Measurements from ENCODE around the gene CCDC38.

Gene CCDC38

DNA sequence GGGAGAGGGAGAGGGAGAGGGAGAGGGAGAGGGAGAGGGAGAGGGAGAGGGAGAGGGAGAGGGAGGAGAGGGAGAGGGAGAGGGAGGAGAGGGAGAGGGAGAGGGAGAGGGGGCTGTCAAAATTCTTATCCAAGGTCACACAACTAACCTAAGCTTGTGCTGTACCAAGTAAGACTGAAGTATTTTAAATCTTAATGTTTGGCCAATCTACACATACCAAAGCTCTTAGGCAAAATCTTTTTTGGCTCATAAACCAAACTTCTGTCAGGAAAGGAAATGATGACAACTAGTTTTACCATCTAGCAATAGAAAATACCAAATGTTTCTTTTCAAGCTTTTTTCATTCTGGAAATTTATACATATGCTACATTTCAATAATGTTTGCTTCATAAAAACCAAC, 33.8 kb downstream of the CCDC38 start:
- in situ Hi-C loops (cut with HindIII; ENCODE audit: low pct_ligation_motif_present, low pct_unique_long_range_greater_than_20kb, low sequenced_read_pairs) = no loop called here
- DNase-seq = no peak

DNA sequence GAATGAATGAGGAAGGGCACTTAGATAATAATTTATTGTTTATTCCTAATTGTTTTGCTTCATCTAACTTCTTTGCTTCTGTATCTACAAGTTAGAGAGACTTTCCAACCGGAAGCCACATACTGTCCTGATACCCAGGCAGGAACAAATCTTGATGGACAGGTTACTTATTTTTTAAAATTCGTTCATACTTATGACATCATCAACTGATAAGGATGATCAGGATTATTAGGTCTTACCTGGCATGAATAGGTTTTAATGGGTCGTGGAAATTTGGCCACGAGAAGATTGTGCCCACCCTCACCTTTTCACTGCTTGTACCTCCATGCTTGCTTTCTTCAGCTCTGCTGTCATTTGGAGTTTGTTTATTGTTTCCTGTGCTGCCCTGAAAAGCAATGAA, 44.3 kb downstream of the CCDC38 start:
- in situ Hi-C loops (cut with HindIII; ENCODE audit: low pct_ligation_motif_present, low pct_unique_long_range_greater_than_20kb, low sequenced_read_pairs) = no loop called here
- DNase-seq = no peak

DNA sequence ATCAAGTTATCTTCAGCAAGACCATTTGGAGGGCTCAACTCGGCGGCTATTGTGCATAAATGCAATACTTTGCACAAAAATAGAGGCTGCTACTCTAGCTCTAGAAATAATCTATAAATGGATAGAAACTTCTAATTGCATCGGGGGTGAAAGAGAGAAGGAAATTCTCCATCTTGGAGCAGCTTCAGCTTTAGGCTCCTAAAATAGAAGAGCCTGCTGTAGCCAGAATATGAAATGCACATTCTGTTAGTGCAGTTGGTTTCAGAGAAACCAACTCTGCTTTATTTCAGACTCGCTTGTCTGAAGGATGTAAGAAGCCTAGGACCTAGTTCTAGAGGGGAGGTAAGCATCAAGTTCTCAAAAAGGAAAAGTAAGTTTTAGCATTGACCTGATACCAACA, 45.6 kb downstream of the CCDC38 start:
- no peak for DNase-seq
- in situ Hi-C loops (cut with HindIII; ENCODE audit: low pct_ligation_motif_present, low pct_unique_long_range_greater_than_20kb, low sequenced_read_pairs) = no loop called here

DNA sequence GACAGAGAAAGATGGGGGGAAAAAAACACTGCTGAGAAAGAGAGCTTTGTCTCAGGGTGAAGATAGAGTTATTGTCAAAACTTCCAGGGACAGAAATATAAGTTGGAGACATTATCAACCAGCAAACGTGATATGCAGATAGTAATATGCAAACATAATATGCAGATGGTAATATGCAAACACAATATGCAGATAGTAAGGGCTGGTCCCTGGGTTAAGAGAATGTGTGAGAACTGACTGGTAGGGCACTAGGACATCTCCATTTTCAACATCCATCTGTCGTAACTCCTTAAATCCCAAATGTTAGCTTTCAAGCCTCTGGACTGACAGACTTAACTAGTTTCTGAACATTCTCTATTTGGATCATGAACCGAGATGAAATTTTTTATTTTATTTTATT, 51.5 kb downstream of the CCDC38 start:
- no peak for DNase-seq
- in situ Hi-C loops (cut with HindIII; ENCODE audit: low pct_ligation_motif_present, low pct_unique_long_range_greater_than_20kb, low sequenced_read_pairs) = no loop called here

DNA sequence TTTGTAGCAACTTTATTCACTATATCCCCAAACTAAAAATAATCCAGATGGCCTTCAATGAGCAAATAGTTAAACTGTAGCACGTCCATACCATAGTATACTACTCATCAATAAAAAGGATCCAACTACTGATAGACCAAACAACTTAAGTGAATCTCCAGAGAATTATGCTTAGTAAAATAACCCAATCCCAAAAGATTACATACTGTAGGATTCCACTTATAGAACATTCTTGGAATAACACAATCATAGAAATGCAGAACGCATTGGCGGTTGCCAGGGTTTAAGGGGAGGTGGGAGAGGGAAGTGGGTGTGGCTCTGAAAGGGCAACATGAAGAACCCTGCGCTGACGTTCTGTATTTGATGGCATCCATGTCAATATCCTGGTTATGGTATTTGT, 55.1 kb downstream of the CCDC38 start:
- no peak for DNase-seq
- in situ Hi-C loops (cut with HindIII; ENCODE audit: low pct_ligation_motif_present, low pct_unique_long_range_greater_than_20kb, low sequenced_read_pairs) = no loop called here

DNA sequence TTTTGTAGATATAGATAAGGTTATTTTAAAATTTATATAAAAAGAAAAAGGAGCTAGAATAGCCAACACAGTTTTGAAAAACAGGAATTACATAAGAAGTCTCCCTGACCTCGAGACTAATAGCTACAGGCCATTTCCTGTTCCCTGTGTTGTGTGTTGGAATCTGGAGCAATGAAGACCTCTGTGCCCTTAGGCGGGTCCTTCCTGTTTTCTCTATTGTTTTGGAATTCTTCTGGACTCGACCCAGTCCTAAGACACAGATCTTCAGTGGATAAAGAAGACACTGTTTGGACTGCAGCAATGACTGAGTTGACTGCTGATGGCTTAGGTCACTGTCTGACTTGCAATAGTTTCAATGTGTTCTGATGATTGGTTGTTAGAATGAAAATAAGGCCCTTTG, 57.4 kb downstream of the CCDC38 start:
- in situ Hi-C loops (cut with HindIII; ENCODE audit: low pct_ligation_motif_present, low pct_unique_long_range_greater_than_20kb, low sequenced_read_pairs) = no loop called here
- DNase-seq = no peak

DNA sequence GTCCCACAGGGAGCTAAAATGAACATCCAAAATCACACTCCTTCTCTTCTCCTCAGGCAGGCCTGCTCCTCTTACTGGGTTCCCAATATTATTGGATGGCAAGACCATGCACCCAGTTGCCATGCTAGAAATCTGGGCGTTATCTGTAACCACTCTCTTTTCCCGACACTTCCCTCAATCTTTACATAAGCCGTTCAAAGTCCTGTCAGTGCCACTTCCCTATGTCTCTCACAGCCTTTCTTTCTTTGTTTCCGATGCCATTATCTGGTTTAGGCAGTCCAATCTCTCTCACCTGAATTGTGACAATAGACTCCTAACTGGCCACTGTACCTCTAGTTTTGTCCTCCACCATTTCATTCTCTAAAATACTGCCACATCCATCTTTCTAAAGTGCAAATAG, 59.5 kb downstream of the CCDC38 start:
- no peak for DNase-seq
- in situ Hi-C loops (cut with HindIII; ENCODE audit: low pct_ligation_motif_present, low pct_unique_long_range_greater_than_20kb, low sequenced_read_pairs) = no loop called here

DNA sequence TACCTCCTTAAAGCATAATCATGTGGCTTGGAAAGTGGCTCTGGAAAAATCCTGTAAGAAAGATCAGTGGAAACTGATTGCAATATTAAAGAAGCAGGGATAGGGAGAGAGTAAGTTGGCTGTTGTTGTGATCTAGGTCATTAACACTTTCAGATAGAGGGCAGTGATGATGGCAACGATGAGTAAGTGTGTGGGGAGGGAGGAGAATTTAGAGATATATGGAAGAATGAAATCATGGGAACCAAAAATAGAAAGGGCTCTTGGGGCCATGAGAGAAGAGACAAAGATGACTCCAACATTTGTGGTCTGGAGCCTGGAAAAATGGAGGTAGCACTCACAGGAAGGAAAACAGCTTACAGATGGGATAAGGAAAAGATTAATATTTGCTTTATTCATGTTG, 60.3 kb downstream of the CCDC38 start:
- no peak for DNase-seq
- in situ Hi-C loops (cut with HindIII; ENCODE audit: low pct_ligation_motif_present, low pct_unique_long_range_greater_than_20kb, low sequenced_read_pairs) = no loop called here

DNA sequence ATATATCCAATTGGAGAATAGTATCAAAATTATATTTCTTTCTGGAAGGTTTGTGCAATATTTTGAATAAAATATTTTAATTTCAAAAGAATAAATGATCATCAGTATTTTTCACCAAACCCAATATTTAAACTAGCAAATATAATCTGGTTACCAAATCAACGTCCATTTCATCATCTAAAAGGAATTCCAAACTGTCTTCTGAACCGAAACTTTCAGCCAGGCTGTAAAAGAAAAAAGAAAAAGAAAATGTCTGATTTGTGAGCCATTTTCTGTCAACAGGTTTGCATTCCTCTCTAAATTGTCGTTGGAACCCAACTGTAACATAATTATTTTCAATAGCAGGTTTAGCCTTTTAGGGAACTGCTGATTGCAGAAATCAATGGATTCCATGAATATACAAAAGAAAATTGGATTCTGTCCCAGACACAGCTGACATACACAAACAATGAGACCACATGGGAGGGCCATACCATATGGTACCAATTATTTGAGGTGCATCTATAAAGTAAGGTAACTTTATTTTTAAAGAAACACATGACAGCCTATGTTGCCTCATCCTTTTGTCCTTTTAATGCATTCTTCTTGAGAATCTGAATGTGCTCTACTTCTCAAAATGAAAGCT, 61.0 kb downstream of the CCDC38 start:
- no peak for DNase-seq
- in situ Hi-C loops (cut with HindIII; ENCODE audit: low pct_ligation_motif_present, low pct_unique_long_range_greater_than_20kb, low sequenced_read_pairs) = no loop called here

DNA sequence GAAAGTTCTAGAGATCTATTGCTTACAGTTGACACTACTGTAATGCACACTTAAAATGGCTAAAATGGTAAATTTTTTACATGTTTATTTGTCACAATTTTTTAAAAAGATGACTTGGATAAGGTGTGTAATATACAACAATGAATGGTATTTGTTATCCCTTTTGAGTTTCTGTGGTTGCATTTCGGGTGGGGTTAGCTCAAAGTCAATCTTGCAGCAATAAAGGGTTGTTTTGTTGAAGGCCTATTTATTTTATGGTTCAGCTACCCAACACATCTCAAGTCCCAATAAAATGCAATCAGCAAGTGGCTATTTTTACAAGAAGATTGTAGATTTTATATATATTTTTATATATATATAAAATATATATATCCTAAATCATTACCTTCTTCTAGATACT, 61.5 kb downstream of the CCDC38 start:
- in situ Hi-C loops (cut with HindIII; ENCODE audit: low pct_ligation_motif_present, low pct_unique_long_range_greater_than_20kb, low sequenced_read_pairs) = no loop called here
- no peak for DNase-seq

DNA sequence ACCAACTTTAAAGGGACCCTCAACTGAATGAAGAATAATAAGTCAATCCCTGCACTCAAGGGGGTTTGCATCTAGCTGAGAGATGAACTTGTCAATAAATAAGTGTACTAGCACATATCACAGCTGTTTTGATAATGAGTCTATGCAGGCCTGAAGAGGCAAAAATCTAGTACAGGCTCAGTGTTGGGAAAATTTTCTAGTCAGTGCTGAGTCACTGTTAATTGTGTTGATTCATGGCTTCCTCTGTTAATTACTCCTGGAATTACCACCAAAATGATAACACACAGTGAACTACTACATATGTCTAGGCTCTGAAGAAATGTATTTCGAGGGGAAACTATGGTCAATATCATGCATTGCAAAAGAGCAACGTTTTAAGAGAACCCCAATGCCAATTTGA, 64.8 kb downstream of the CCDC38 start:
- no peak for DNase-seq
- in situ Hi-C loops (cut with HindIII; ENCODE audit: low pct_ligation_motif_present, low pct_unique_long_range_greater_than_20kb, low sequenced_read_pairs) = no loop called here

DNA sequence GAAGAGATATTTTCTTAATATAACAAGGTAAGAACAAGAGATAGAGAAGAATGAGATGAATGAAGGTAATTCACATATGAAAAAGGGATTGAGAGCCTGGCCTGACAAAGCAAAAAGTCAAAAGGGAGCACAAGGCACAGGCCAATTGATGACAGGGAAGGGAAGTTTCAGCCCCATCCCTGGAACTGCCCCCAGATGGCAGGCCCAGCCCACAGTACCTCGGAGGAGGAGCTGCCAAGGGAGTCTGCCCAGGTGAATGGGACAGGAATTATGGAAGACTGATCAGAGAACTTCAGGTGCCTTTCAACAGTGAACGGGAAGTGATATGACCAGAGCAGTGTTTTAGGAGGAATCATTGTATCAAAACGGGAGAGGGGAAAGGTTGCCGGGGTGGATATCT, 68.0 kb downstream of the CCDC38 start:
- DNase-seq = no peak
- in situ Hi-C loops (cut with HindIII; ENCODE audit: low pct_ligation_motif_present, low pct_unique_long_range_greater_than_20kb, low sequenced_read_pairs) = no loop called here

DNA sequence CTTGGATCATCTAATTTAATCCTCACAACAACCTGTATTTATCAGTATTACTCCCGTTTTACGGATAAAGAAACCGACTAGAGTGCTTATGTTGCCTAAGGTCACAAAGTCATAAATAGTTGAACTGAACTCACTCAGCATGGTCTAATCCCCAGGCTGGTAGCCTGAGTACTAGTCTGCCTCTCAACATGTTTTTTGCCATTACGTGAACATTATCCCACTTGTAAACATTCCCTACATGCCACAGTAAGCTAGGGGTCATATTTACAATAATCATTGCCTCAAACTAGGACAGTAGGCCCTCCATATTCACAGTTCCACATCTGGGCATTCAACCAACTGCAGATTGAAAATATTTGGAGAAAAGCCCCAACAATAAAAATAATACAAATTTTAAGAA, 71.5 kb downstream of the CCDC38 start:
- in situ Hi-C loops (cut with HindIII; ENCODE audit: low pct_ligation_motif_present, low pct_unique_long_range_greater_than_20kb, low sequenced_read_pairs) = no loop called here
- no peak for DNase-seq

DNA sequence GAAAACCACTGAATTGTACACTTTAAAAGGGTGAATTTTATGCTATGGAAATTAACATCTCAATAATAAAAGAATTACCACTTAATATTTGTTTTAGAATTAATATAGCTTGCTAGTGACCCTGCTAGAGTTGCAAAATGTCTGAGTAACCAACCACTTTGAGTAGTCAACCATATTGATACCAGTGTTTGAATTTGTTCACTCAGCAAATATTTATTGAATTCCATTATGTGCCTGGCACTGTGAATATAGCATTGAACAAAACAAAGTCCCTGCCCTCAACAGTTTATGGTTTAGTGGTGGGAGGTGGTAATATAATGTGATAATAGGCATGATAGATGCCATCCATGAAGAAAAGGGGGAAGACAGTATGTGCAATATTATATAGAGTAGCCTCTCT, 79.1 kb downstream of the CCDC38 start:
- DNase-seq = no peak
- in situ Hi-C loops (cut with HindIII; ENCODE audit: low pct_ligation_motif_present, low pct_unique_long_range_greater_than_20kb, low sequenced_read_pairs) = no loop called here

DNA sequence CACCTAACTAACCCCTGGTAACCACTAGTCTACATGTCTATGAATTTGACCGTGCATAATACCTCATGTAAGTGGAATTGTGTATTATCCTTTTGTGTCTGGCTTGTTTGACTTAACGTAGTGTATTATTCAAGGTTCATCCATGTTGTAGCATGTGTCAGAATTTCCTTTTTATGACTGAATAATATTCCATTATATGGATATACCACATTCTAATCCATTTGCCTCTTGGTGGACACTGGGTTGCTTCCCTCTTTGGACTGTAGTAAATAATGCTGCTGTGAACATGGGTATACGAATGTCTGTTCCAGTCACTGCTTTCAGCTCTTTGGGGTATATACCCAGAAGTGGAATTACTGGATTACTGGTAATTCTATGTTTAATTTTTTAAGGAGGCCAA, 80.4 kb downstream of the CCDC38 start:
- no peak for DNase-seq
- in situ Hi-C loops (cut with HindIII; ENCODE audit: low pct_ligation_motif_present, low pct_unique_long_range_greater_than_20kb, low sequenced_read_pairs) = no loop called here

DNA sequence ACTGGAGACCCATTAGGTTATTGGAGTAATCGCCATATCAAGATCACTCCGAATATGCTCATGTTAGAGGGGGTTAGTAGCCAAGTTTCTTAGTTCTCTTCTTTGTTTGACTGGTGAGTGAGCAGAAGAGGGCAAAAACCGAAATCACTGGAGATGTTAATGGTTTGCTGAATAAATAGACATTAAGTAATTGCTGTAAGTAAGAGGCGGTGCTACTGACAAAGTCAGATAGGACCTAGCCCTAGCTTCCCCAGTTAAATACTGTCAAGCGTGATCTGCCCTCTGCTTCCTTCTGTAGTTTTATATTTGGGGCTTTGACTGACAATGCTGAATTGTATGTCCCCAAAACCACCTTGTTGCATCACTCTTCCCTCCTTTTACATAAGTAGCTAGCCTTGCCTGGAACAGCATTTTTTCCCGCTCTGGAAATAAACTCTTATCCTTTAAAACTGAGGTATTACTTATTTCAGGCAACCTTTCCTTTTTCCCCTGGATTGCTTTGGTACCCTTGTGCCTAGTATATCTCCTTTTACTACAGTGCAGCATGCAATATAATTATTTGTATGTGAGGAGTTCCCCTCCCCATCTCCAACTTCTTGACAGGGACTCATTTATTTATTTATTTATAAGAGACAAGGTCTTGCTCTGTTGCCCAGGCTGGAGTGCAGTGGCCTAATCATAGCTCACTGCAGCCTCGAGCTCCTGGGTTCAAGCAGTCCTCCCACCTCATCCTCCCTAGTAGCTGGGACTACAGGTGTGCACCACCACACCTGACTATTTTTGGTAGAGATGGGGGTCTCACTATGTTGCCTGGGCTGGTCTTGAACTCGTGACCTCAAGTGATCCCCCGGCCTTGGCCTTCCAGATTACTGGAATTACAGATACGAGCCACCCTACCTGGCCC, 82.2 kb downstream of the CCDC38 start:
- in situ Hi-C loops (cut with HindIII; ENCODE audit: low pct_ligation_motif_present, low pct_unique_long_range_greater_than_20kb, low sequenced_read_pairs) = no loop called here
- no peak for DNase-seq

DNA sequence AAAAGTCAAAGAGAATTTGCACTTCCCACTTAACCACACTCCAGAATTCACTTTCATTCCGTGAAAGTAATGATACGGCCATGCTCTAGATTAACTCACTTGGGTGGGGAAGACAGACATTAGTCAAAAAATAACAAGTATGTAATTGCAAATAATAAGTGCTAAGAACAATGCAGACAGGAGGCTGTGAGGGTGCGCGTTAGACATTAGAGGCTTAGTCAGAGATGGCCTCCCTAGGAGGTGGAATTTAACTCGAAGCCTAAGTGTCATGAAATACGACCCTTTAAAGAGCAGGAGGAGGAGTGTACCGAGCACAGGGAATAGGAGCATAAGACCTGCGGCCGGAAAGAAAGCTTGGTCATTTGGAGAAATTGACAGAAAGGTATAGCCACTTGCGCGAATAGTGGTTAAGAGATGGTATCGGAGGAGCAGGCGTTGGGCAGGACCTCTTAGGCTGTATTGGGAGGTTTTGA, 83.0 kb downstream of the CCDC38 start:
- DNase-seq = peak; percentile 64
- in situ Hi-C loops (cut with HindIII; ENCODE audit: low pct_ligation_motif_present, low pct_unique_long_range_greater_than_20kb, low sequenced_read_pairs) = no loop called here

DNA sequence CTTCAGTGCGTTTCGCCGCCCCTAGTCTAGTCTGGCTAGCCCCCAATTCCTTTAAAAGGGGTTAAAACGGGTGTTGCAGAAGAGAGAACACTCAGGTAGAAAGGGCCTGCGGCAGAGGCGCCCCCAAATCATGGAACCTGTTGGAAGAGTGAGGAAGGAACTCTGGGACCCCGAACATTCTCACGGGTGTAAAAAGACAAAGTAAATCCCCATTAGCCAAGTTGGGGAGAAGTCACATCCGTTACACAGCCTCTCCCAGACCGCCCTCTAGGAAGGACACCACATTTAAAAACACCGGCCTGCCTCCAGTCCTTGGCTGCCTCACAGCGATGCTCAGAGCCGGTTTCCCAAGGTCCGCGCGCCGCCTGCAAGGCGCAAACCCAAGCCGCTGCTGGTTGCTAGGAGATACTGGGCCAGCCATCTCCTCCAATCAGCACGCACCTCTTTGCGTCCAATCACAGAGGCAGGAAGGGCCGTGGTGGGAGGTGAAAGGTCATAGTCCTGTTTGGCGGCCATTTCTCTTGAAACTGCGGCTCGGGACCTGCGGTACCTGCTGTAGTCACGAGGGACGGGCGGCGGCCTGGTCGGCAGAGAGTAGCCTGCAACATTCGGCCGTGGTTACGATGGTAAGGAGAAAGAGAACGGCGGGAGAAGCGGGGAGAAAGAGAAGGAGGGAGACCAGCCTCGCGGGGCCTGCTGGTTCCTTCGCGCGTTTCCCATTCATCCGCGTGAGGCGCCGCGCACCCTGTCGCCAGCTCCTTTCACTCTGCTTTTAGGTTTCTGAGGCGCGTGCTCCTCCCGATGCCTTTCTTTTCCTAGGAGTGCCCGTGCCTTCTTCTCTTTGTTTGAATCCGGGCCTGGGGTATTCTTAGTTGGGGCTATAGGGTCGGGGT, 83.7 kb downstream of the CCDC38 start, which contains the start of gene SNRPF:
TSS of gene SNRPF (plus strand) at position 502 of the 893 bp plus-strand sequence. CDS start at position 624, 122 bp downstream.
- in situ Hi-C loops (cut with HindIII; ENCODE audit: low pct_ligation_motif_present, low pct_unique_long_range_greater_than_20kb, low sequenced_read_pairs) = no loop called here
- peak; percentile 99 for DNase-seq

DNA sequence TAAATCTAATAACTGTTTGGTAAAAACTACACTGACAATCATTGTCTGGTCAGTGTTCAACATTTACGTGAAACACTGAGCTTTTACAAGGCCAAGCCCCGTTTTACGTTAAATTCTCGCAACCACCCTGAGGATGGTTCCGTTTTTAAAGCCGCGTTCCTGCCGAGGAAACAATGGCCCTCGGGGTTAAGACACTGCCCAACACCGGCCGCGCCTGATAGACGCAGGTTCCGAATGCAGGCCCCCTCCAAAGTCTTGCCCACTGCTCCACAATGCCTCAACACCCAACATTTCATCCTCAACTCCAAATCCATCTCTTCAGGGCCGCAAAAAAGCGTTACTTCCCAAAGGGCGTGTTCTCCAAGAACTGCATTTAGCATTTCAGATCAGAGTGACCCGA, 84.6 kb downstream of the CCDC38 start:
- no peak for DNase-seq
- in situ Hi-C loops (cut with HindIII; ENCODE audit: low pct_ligation_motif_present, low pct_unique_long_range_greater_than_20kb, low sequenced_read_pairs) = no loop called here
